K562 treated with DMSO at 1 percent for 48 hours (cell line): Measurements from ENCODE around the gene HIBADH. TPM values are rescaled to one million over a fixed set of nuclear protein-coding genes. Genes with fewer than 3 reads are reported as not detected.

Source experiments
- total RNA-seq: library from RNA; unstranded; fragments of 300-600 nt; gene quantifications from 2 replicates; pipeline ENCODE4 v1.2.3, GENCODE V29; 2022; ENCODE audit warnings: low replicate concordance; ENCODE audit errors: extremely low read depth

Gene HIBADH
- total RNA-seq, result not detected in 2 replicates

GRCh38 chr7:27662490-27663205, at the start of gene HIBADH:
TSS of gene HIBADH (minus strand) at chr7:27662883. CDS start at chr7:27662788, 95 bp downstream.

Other genes with a start within 250 kb of the HIBADH start
- gene TAX1BP1, start 77.3 kb upstream of the HIBADH start, total RNA-seq, result not detected in 2 replicates